Vagina (tissue), 2 donors: ENCODE results near the gene DNAJC27.

Experiments
- POLR2A ChIP-seq, 2 donors: fragments of 450-650 bp; IDR thresholded peaks; one replicate each; pipeline ENCODE4 v1.6.1; 2017; ENCODE audit warnings: antibody characterized with exemption in 2 of 2, mild to moderate bottlenecking in 2 of 2, moderate library complexity in 2 of 2
- TF ChIP-seq, protein P1 (sequence below), 3 experiments: fragments of 450-650 bp in 2 of 3; fragments of 200-600 bp in 1 of 3; sonication (generic) in 1 of 3; IDR thresholded peaks; one replicate each; pipeline ENCODE4 v1.5.1; 2017 to 2019; ENCODE audit warnings: antibody characterized with exemption in 3 of 3, mild to moderate bottlenecking in 2 of 3, moderate library complexity in 2 of 3

GRCh38 chr2:24929230-24929629 is 42.5 kb downstream of the DNAJC27 start:
- TF ChIP-seq, protein P1, sequence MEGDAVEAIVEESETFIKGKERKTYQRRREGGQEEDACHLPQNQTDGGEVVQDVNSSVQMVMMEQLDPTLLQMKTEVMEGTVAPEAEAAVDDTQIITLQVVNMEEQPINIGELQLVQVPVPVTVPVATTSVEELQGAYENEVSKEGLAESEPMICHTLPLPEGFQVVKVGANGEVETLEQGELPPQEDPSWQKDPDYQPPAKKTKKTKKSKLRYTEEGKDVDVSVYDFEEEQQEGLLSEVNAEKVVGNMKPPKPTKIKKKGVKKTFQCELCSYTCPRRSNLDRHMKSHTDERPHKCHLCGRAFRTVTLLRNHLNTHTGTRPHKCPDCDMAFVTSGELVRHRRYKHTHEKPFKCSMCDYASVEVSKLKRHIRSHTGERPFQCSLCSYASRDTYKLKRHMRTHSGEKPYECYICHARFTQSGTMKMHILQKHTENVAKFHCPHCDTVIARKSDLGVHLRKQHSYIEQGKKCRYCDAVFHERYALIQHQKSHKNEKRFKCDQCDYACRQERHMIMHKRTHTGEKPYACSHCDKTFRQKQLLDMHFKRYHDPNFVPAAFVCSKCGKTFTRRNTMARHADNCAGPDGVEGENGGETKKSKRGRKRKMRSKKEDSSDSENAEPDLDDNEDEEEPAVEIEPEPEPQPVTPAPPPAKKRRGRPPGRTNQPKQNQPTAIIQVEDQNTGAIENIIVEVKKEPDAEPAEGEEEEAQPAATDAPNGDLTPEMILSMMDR (IDR thresholded peaks at IDR 0.05), result no peak
- TF ChIP-seq POLR2A (IDR thresholded peaks at IDR 0.05), result no peak
